Astrocyte (in vitro differentiated cells and primary cell): ENCODE measurements around the gene FAM13C. TPM values are rescaled to one million over a fixed set of nuclear protein-coding genes. Genes with fewer than 3 reads are reported as not detected.

ENCODE experiments used
- DNase-seq: peaks from one replicate; pipeline ENCODE4 v3.0.0-alpha.2; 2010; ENCODE audit warnings: low read depth
- FAIRE-seq: peaks from 2 replicates; lab custom pipeline; 2011; peaks lifted over from hg19 to GRCh38; lab: Jason Lieb, UNC
- H2AFZ ChIP-seq: 2 replicates; pipeline ENCODE4 v1.6.0; 2012; ENCODE audit warnings: low read depth, low read length, inconsistent platforms
- H3K27ac ChIP-seq: 2 replicates; pipeline ENCODE4 v1.5.1; 2011; ENCODE audit warnings: low read depth, low read length, inconsistent platforms
- H3K27me3 ChIP-seq: 2 replicates; pipeline ENCODE4 v1.6.0; 2011; ENCODE audit warnings: low read length, inconsistent platforms; ENCODE audit not compliant: insufficient read depth
- H3K36me3 ChIP-seq: 2 replicates; pipeline ENCODE4 v1.5.1; 2011; ENCODE audit warnings: low read length, inconsistent platforms; ENCODE audit not compliant: insufficient read depth
- H3K4me1 ChIP-seq: 2 replicates; pipeline ENCODE4 v1.5.1; 2011; ENCODE audit warnings: low read length, inconsistent platforms; ENCODE audit not compliant: insufficient read depth
- H3K4me2 ChIP-seq: 2 replicates; pipeline ENCODE4 v1.6.0; 2012; ENCODE audit warnings: low read length, inconsistent platforms
- H3K4me3 ChIP-seq: 2 replicates; pipeline ENCODE4 v1.5.1; 2011; ENCODE audit warnings: low read depth, mild to moderate bottlenecking, low read length, inconsistent platforms; ENCODE audit not compliant: insufficient read depth
- H3K79me2 ChIP-seq: 2 replicates; pipeline ENCODE4 v1.6.0; 2012; ENCODE audit warnings: mild to moderate bottlenecking, low read length, inconsistent platforms; ENCODE audit not compliant: insufficient read depth
- H3K9ac ChIP-seq: 2 replicates; pipeline ENCODE4 v1.6.0; 2012; ENCODE audit warnings: mild to moderate bottlenecking, low read length, inconsistent platforms
- H3K9me3 ChIP-seq: 2 replicates; pipeline ENCODE4 v1.5.1; 2012; ENCODE audit warnings: low read depth, mild to moderate bottlenecking, low read length, inconsistent platforms; ENCODE audit not compliant: insufficient read depth
- H4K20me1 ChIP-seq: 2 replicates; pipeline ENCODE4 v1.6.0; 2012; ENCODE audit warnings: low read length, inconsistent platforms; ENCODE audit not compliant: insufficient read depth
- H3K27ac Mint-ChIP-seq: one replicate; pipeline ENCODE4 v1.8.0; 2021; ENCODE audit warnings: mild to moderate bottlenecking, mixed read lengths; ENCODE audit not compliant: unreplicated experiment
- H3K27me3 Mint-ChIP-seq: one replicate; pipeline ENCODE4 v1.8.0; 2021; ENCODE audit warnings: low read depth, mixed read lengths; ENCODE audit not compliant: unreplicated experiment
- H3K36me3 Mint-ChIP-seq: one replicate; pipeline ENCODE4 v1.8.0; 2021; ENCODE audit warnings: low read depth, mixed read lengths; ENCODE audit not compliant: unreplicated experiment
- H3K4me1 Mint-ChIP-seq: one replicate; pipeline ENCODE4 v1.8.0; 2021; ENCODE audit warnings: low read depth, mixed read lengths; ENCODE audit not compliant: unreplicated experiment
- H3K4me3 Mint-ChIP-seq: one replicate; pipeline ENCODE4 v1.8.0; 2021; ENCODE audit warnings: mild to moderate bottlenecking, moderate library complexity, mixed read lengths; ENCODE audit not compliant: unreplicated experiment
- H3K9me3 Mint-ChIP-seq: one replicate; pipeline ENCODE4 v1.8.0; 2021; ENCODE audit warnings: mild to moderate bottlenecking, mixed read lengths; ENCODE audit not compliant: unreplicated experiment
- EZH2 ChIP-seq: IDR thresholded peaks from 2 replicates; pipeline ENCODE4 v1.6.1; 2012; ENCODE audit warnings: mild to moderate bottlenecking, low read length, inconsistent platforms; ENCODE audit not compliant: insufficient read depth
- total RNA-seq: library from RNA; stranded (reverse); gene quantifications from 2 replicates; pipeline ENCODE4 v1.2.1, GENCODE V29; 2021
- TF ChIP-seq, protein P1 (sequence below): IDR thresholded peaks from 2 replicates; pipeline ENCODE4 v1.5.1; 2011; ENCODE audit warnings: low read depth, mild to moderate bottlenecking, inconsistent platforms, low read length, moderate library complexity; ENCODE audit not compliant: insufficient read depth

Gene FAM13C
- total RNA-seq, 1 donor from 2014 or later = 8.7 TPM

GRCh38 chr10:59372543-59372942 is 10.2 kb upstream of the FAM13C start:
- peak overlapping the region; percentile 80 for H3K27ac Mint-ChIP-seq
- Histone ChIP-seq H3K9ac (no peak overlapping the region), H3K36me3 (no peaks in the 10 kb centered on the region), H3K27me3 (no peaks in the 10 kb centered on the region), H3K4me1 (no peaks in the 10 kb centered on the region), H3K4me2 (peak overlapping the region; percentile 21), H2AFZ (no peak overlapping the region), H3K4me3 (no peak overlapping the region), H3K79me2 (no peaks in the 10 kb centered on the region), H4K20me1 (no peaks in the 10 kb centered on the region), H3K27ac (no peak overlapping the region), H3K9me3 (no peaks in the 10 kb centered on the region)
- peak; percentile 55 for DNase-seq
- no peak for TF ChIP-seq EZH2
- TF ChIP-seq, protein P1, sequence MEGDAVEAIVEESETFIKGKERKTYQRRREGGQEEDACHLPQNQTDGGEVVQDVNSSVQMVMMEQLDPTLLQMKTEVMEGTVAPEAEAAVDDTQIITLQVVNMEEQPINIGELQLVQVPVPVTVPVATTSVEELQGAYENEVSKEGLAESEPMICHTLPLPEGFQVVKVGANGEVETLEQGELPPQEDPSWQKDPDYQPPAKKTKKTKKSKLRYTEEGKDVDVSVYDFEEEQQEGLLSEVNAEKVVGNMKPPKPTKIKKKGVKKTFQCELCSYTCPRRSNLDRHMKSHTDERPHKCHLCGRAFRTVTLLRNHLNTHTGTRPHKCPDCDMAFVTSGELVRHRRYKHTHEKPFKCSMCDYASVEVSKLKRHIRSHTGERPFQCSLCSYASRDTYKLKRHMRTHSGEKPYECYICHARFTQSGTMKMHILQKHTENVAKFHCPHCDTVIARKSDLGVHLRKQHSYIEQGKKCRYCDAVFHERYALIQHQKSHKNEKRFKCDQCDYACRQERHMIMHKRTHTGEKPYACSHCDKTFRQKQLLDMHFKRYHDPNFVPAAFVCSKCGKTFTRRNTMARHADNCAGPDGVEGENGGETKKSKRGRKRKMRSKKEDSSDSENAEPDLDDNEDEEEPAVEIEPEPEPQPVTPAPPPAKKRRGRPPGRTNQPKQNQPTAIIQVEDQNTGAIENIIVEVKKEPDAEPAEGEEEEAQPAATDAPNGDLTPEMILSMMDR = no peak
- no peak overlapping the region for H3K4me3 Mint-ChIP-seq
- no peaks in the 10 kb centered on the region for H3K27me3 Mint-ChIP-seq
- peaks cover 22% of the 10 kb centered on the region for H3K4me1 Mint-ChIP-seq
- H3K9me3 Mint-ChIP-seq = no peaks in the 10 kb centered on the region
- H3K36me3 Mint-ChIP-seq = no peaks in the 10 kb centered on the region
- FAIRE-seq = no peak

- Mint-ChIP-seq H3K27ac (no peak overlapping the region), H3K4me1 (peaks cover 6% of the 10 kb centered on the region), H3K36me3 (no peaks in the 10 kb centered on the region), H3K9me3 (no peaks in the 10 kb centered on the region), H3K4me3 (no peak overlapping the region), H3K27me3 (no peaks in the 10 kb centered on the region)
- no peaks in the 10 kb centered on the region for H3K36me3 ChIP-seq
- FAIRE-seq (no peak), DNase-seq (no peak)
- H4K20me1 ChIP-seq = no peaks in the 10 kb centered on the region
- no peak overlapping the region for H2AFZ ChIP-seq
- no peaks in the 10 kb centered on the region for H3K79me2 ChIP-seq
- H3K9me3 ChIP-seq = no peaks in the 10 kb centered on the region
- H3K4me3 ChIP-seq = no peak overlapping the region
- no peaks in the 10 kb centered on the region for H3K27me3 ChIP-seq
- no peak overlapping the region for H3K27ac ChIP-seq
- no peak overlapping the region for H3K9ac ChIP-seq
- TF ChIP-seq EZH2 = no peak
- TF ChIP-seq, protein P1 = no peak
- no peak overlapping the region for H3K4me2 ChIP-seq
- H3K4me1 ChIP-seq = peaks cover 2% of the 10 kb centered on the region
Observed at GRCh38 chr10:59366290-59366689, 3.9 kb upstream of the FAM13C start.

- Histone ChIP-seq H3K9me3 (no peaks in the 10 kb centered on the region), H3K4me1 (peaks cover 2% of the 10 kb centered on the region), H3K79me2 (no peaks in the 10 kb centered on the region), H3K4me2 (peak overlapping the region; percentile 92), H3K36me3 (no peaks in the 10 kb centered on the region), H2AFZ (peak overlapping the region; percentile 88), H3K27me3 (no peaks in the 10 kb centered on the region), H3K9ac (no peak overlapping the region), H3K27ac (no peak overlapping the region), H3K4me3 (no peak overlapping the region), H4K20me1 (no peaks in the 10 kb centered on the region)
- H3K4me3 Mint-ChIP-seq = no peak overlapping the region
- no peaks in the 10 kb centered on the region for H3K27me3 Mint-ChIP-seq
- no peaks in the 10 kb centered on the region for H3K36me3 Mint-ChIP-seq
- peaks cover 15% of the 10 kb centered on the region for H3K4me1 Mint-ChIP-seq
- no peaks in the 10 kb centered on the region for H3K9me3 Mint-ChIP-seq
- no peak for TF ChIP-seq EZH2
- no peak for FAIRE-seq
- peak overlapping the region; percentile 29 for H3K27ac Mint-ChIP-seq
- no peak for DNase-seq
Observed at GRCh38 chr10:59363446-59363958, 1.2 kb upstream of the FAM13C start.
